NOMO-1 (cell line): ENCODE data around the gene GGT5.
"Not testable (repeated sequence)": the region's sequence is repeated elsewhere in the genome, so short reads cannot be mapped to it uniquely, and the experiment has no call there.

Source experiments
- DNase-seq, 2 experiments: peaks; one replicate each; lab custom pipeline; 2025; ENCODE audit not compliant: unreplicated experiment in 2 of 2; lab: John Stamatoyannopoulos, UW

GGT5 gene

GRCh38 chr22:24233816-24234215, 11.1 kb downstream of the GGT5 start:
- DNase-seq = no peak

DNA sequence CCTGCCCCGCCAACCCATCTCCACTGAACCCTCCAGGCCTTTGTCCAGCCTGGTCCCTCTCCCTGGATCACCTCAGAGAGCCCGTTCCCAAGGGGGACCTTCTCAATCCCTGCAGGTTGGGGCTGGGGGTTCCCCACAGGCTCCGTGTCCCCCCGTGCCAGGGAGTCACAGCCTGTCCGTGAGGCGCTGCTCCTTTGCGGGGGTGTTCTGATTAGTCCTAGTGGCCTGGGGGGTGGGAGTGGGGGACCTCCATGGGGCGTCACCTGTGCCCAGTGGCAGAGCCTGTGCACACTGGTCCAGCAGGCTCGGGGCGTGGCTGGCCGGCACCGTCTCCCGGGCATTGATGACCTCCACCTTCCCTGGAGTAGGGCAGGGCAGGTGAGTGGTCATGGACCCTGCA, 11.6 kb downstream of the GGT5 start:
- DNase-seq = no peak

- DNase-seq = no peak
These were observed 12.2 kb downstream of the GGT5 start for GRCh38 chr22:24232725-24233124.

- no peak for DNase-seq
These were observed 12.8 kb downstream of the GGT5 start for GRCh38 chr22:24232124-24232523.

DNA sequence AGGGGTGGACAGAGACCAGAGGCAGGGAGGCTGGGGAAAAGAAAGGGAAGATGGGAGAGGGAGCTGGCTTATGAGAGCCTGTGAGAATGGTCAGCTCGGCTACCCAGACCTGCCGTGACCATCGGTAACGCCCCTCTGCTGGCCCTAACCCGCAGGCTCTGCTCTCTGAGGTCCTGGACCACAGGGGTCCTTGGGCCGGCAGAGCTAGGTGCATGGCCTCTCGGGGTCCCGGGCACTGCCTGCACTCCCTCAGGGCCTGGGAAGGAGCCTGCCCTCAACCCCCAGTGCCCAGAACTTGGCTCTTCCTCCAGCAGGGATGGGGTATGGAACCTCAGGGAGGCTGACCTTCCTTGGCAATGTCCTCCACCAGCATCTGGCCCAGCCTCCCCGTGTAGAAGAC, 13.2 kb downstream of the GGT5 start:
- no peak for DNase-seq

GRCh38 chr22:24230911-24231656, 13.8 kb downstream of the GGT5 start:
- DNase-seq = peak; percentile 4 to 6

DNA sequence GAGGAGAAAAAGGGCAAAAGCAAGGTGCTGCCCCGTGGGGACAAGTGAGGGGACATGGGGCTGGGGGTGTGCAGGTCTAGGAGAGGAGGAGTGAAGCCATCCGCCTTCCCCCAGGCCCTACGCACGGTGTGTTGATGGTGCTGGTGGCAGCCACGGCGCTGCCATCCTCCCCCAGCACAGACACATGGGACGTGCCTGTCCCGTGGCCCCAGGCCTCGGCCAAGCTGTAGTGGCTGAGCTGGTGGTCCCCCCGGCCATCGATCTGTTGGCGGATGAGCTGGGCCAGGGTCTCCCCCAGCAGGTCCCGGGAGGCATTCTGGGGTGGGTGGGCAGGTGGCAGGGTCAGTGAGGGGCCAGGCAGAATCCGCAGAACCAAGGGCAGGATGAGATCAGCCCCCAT, 18.9 kb downstream of the GGT5 start:
- DNase-seq = no peak

DNA sequence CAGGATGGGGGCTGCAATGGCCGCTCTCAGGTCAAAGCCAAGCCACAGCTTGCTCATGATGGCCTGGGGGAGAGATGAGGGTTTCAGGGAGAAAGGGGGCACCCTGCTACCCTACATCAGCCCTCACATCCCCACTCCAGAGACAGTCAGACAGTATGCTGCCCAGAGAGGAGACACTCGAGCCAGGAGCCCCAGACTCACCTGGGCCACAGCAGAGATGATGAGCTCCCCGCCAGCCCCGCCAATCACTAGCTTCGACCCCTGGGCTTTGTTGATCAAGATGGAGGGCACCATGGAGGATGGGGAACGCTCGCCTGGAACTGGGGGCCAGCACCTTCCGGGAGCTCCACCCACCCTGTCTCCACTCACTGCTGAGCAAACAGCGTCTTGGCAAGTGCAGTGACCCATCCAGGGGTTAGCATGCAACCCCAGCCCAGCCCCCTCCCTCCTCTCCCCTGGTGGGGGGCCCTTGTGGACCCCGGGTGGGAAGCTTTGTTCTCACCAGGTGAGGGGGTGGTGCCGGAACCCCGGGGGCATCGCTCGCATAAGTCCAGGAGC, 19.8 kb downstream of the GGT5 start:
- no peak for DNase-seq

GRCh38 chr22:24224468-24224867, 20.4 kb downstream of the GGT5 start:
- no peak for DNase-seq

DNA sequence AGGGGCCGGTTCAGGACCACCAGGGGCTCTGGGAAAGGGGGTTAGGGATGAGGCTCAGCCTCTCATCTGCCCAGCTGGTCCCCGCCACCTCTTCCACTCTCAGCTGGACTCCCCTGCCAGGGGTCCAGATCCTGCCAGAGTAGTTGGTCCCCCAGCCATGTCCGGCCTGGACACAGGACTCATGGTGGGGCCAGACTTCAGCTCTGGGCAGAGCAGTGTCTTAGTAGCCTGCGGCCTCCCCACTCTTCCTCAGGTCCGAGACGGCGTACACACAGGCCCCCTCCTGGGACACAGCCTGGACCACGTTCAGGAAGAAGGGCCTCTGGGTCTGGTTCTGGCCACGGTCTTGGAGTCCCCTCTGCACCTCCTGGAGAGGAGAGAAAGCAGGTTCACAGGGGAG, 25.1 kb downstream of the GGT5 start:
- no peak for DNase-seq

DNA sequence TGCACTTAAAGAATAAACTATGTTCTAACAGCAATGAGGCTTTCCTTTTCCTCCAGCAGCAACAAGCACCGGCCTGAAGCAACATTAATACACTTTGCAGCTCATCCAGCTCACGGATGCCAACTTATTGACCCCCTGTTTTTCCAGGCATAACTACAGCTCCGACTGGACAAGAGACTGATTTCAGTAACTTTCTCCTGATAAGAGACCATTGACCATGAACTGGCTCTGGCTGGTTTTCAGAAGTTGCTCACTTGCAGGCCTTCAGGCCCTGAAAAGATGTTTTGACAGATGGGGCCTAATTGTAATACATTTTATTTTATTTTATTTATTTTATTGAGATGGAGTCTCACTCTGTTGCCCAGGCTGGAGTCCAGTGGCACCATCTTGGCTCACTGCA, 27.5 kb downstream of the GGT5 start:
- no peak for DNase-seq

GRCh38 chr22:24216541-24217209, 28.2 kb downstream of the GGT5 start:
- no peak for DNase-seq

DNA sequence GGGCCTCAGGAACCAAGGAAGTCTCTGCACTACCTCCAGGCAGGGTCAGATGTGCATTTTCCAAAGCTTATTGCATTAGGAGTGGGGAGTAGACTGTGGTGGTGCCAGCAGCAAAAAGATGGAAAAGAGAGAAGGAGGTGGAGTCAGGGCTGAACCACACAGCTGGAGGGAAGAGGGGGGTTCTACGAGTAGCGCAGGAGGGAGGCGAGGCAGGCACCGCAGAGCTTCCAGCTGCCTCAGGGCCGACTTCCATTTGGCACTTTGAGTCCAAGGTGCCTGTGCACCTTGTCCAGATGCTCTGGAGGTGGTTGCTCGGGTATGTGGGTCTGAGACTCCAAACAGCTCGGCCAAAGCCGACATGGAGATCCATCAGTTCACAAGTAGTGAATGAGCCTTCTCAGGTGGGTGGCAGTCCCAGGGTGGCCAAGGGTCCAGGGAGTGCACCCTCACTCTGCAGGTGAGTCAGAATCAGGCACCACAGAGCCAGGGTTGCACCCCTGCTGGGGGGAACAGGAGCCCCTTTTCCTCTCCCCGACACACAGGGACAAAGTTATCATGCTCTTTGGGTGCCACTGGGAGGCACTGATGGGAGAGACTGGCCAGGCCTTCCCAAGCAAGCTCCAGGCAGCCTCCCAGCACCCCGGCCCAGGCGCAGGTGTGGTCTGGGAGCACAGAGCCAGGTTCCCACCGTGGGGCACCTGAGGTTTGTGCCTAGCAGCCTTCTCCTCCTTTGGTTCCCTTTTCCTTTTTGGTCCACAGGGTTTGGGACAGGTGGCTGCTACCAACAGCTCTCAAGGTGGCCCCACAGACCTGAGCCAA, 30.2 kb downstream of the GGT5 start:
- DNase-seq = no peak

DNA sequence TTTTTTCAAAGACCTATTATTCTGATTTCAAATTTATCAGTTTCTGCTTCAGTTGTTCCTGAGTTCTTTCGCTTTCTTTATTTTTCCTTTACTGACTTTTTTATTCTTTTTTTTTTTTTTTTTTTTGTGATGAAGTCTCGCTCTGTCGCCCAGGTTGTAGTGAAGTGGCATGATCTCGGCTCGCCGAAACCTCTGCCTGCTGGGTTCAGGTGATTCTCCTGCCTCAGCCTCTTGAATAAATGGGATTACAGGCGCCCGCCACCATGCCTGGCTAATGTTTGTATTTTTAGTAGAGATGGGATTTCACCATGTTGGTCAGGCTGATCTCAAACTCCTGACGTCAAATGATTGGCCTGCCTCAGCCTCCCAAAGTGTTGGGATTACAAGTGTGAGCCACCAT, 31.8 kb downstream of the GGT5 start:
- not testable (repeated sequence) for DNase-seq

GRCh38 chr22:24211716-24212115, 33.2 kb downstream of the GGT5 start:
- DNase-seq = not testable (repeated sequence)

GRCh38 chr22:24210409-24210808, 34.5 kb downstream of the GGT5 start:
- DNase-seq = not testable (repeated sequence)

- DNase-seq = no peak
These were observed 35.2 kb downstream of the GGT5 start for GRCh38 chr22:24209687-24210086.

DNA sequence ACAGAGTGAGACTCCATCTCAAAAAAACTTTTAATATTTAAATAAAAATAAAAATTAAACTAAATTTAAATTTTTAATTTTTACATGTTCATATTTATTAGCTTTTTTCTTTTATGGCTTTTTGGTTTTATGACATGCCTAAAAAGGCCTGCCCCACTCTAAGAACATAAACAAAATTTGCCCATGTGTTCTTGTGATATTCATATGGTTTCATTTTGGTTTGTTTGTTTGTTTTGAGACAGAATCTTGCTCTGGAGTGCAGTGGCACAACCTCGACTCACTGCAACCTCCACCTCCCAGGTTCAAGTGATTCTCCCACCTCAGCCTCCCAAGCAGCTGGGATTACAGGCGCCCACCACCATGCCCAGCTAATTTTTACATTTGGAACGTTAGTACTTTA, 35.9 kb downstream of the GGT5 start:
- DNase-seq = no peak

- DNase-seq = peak; percentile 56 to 85
These were observed 36.7 kb downstream of the GGT5 start for GRCh38 chr22:24208012-24208749.

DNA sequence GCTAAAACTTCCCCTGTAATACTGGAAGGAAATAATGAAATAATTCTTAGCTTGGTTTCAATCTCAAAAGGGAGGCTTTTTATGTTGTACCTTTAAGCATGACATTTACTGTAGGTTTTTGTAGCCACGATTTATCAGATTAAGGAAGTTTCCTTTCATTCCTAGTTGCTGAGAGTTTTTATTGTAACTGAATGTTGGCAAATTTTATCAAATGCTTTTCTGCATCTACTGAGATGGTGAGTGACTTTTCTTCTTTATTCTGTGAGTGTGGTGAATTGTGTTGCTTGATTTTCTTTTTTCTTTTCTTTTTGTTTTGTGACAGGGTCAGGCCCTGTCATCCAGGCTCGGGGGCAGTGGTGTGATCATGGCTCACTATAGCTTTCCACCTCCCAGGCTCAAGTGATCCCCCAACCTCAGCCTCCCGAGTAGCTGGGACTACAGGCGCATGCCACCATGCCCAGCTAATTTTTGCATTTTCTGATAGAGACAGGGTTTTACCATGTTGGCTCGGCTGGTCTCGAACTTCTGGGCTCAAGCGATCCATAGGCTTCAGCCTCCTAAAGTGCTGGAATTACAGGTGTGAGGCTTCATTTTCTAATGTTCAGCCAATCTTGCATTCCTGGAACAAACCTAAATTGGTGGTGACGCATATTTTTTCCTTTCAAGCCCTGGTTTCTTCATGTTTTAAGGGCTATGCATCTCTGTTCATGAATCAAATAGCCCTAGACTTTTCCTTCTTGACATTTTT, 37.4 kb downstream of the GGT5 start:
- DNase-seq = no peak
